Measurements from ENCODE around the gene KBTBD13. TPM values are rescaled to one million over a fixed set of nuclear protein-coding genes. Genes with fewer than 3 reads are reported as not detected.
A peak's percentile ranks its signal among the peaks of the same experiment; 100 is the strongest.

The KBTBD13 gene
- total RNA-seq, 1 donor from 2014 or later = not detected

GRCh38 chr15:65054333-65055200, 22.0 kb upstream of the KBTBD13 start:
- DNase-seq (ENCODE audit: low read depth) = no peak
- peak; percentile 99 for TF ChIP-seq CTCF (IDR thresholded peaks at IDR 0.05; ENCODE audit: insufficient read depth, low read length, poor library complexity, severe bottlenecking)
- Histone ChIP-seq H3K4me3 (ENCODE audit: low read depth, low read length) (no peak overlapping the region), H3K27me3 (ENCODE audit: control insufficient read depth, insufficient read depth, low read length) (peaks cover 17% of the 10 kb centered on the region), H3K36me3 (ENCODE audit: control insufficient read depth, insufficient read depth, low read length) (no peaks in the 10 kb centered on the region)

GRCh38 chr15:65055201-65055870, 21.2 kb upstream of the KBTBD13 start:
- DNase-seq (ENCODE audit: low read depth) = no peak
- Histone ChIP-seq H3K36me3 (ENCODE audit: control insufficient read depth, insufficient read depth, low read length) (no peaks in the 10 kb centered on the region), H3K4me3 (ENCODE audit: low read depth, low read length) (no peak overlapping the region), H3K27me3 (ENCODE audit: control insufficient read depth, insufficient read depth, low read length) (peaks cover 14% of the 10 kb centered on the region)
- no peak for TF ChIP-seq CTCF (IDR thresholded peaks at IDR 0.05; ENCODE audit: insufficient read depth, low read length, poor library complexity, severe bottlenecking)

- Histone ChIP-seq H3K4me3 (ENCODE audit: low read depth, low read length) (no peak overlapping the region), H3K27me3 (ENCODE audit: control insufficient read depth, insufficient read depth, low read length) (peaks cover 22% of the 10 kb centered on the region), H3K36me3 (ENCODE audit: control insufficient read depth, insufficient read depth, low read length) (no peaks in the 10 kb centered on the region)
- TF ChIP-seq CTCF (IDR thresholded peaks at IDR 0.05; ENCODE audit: insufficient read depth, low read length, poor library complexity, severe bottlenecking) = no peak
- no peak for DNase-seq (ENCODE audit: low read depth)
Observed at GRCh38 chr15:65056106-65056505, 20.4 kb upstream of the KBTBD13 start.

- DNase-seq (ENCODE audit: low read depth) = peak; percentile 93
- no peak for TF ChIP-seq CTCF (IDR thresholded peaks at IDR 0.05; ENCODE audit: insufficient read depth, low read length, poor library complexity, severe bottlenecking)
Observed at GRCh38 chr15:65056868-65057548, 19.5 kb upstream of the KBTBD13 start.

GRCh38 chr15:65057549-65057940, 19.0 kb upstream of the KBTBD13 start:
- TF ChIP-seq CTCF (IDR thresholded peaks at IDR 0.05; ENCODE audit: insufficient read depth, low read length, poor library complexity, severe bottlenecking) = no peak
- Histone ChIP-seq H3K27me3 (ENCODE audit: control insufficient read depth, insufficient read depth, low read length) (peaks cover 24% of the 10 kb centered on the region), H3K4me3 (ENCODE audit: low read depth, low read length) (no peak overlapping the region), H3K36me3 (ENCODE audit: control insufficient read depth, insufficient read depth, low read length) (no peaks in the 10 kb centered on the region)
- DNase-seq (ENCODE audit: low read depth) = no peak

More at GRCh38 chr15:65056868-65057548, 19.5 kb upstream of the KBTBD13 start:
- no peaks in the 10 kb centered on the region for H3K36me3 ChIP-seq (ENCODE audit: control insufficient read depth, insufficient read depth, low read length)
- H3K4me3 ChIP-seq (ENCODE audit: low read depth, low read length) = no peak overlapping the region
- H3K27me3 ChIP-seq (ENCODE audit: control insufficient read depth, insufficient read depth, low read length) = peaks cover 21% of the 10 kb centered on the region
